Left forelimb (tissue), 1 donor: Measurements from ENCODE around the gene SUSD3.
"Not testable (repeated sequence)": the region's sequence is repeated elsewhere in the genome, so short reads cannot be mapped to it uniquely, and the experiment has no call there.

Source experiments
- DNase-seq: peaks from one replicate; pipeline ENCODE4 v3.0.0-alpha.2; 2018; ENCODE audit warnings: low spot score

SUSD3 gene

GRCh38 chr9:93112116-93112863, 53.8 kb downstream of the SUSD3 start:
- peak; percentile 60 for DNase-seq

DNA sequence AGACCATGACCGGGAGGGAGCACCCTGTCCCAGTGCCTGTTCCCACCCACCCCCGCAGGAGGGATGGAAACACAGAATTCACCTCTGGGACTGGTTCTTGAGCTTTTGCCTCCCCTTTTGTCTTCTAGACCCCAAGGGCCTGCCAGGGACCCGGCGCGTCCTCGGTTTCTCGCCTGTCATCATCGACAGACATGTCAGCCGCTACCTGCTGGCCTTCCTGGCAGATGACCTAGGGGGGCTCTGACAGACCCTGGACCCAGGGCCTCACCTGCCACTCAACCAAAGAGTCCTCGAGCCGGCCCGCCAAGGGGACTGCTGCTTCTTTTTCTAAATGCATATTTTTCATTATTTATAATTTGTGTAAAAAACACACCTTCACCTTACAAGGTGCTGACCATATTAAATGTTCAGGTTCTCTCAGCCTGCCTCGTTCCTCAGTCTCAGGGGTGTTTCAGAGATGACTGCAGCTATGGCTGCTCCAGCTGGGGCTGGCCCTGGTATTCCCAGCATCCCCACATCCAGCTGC, 54.4 kb downstream of the SUSD3 start:
- peak; percentile 37 for DNase-seq

GRCh38 chr9:93114169-93114983, 55.9 kb downstream of the SUSD3 start:
- peak; percentile 53 for DNase-seq

DNA sequence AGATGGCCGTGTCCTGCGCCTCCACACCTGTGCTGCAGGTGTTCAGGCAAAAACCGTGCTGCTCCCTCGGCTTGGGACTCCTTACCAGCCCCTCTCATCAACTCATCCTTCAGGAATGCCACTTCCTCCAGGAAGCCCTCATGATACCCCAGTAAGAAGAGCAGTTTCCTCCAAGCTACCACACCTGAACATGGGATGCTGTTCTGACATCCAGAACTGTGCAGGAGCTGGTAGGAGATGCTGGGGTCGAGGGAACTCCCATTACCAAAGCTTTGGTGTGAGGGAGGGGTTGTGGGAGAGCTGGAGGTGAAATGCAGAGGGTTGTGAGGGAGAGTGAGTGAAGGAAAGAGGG, 56.5 kb downstream of the SUSD3 start:
- peak; percentile 41 for DNase-seq

DNA sequence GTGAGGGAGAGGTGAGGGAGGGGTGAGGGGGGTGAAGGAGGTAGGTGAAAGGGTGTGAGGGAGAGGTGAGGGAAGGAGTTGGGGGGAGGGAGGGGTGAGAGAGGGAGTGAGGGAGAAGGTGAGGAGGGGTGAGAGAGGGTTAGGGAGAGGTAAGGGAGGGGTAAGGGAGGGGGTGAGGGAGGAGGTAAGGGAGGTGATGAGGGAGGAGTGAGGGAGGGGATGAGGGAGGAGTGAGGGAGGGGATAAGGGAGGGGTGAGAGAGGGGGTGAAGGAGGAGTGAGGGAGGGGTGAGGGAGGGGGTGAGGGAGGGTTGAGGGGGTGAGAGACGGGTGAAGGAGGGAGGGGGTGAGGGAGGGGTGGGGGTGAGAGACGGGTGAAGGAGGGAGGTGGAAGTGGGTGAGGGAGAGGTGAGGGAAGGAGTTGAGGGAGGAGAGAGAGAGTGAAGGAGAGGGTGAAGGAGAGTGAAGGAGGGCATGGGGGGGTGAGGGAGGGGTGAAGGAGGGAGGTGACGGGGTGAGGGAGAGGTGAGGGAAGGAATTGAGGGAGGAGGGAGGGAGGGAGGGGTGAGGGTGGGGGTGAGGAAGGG, 57.1 kb downstream of the SUSD3 start:
- no peak for DNase-seq

GRCh38 chr9:93116072-93116961, 57.8 kb downstream of the SUSD3 start:
- DNase-seq = peak; percentile 62

DNA sequence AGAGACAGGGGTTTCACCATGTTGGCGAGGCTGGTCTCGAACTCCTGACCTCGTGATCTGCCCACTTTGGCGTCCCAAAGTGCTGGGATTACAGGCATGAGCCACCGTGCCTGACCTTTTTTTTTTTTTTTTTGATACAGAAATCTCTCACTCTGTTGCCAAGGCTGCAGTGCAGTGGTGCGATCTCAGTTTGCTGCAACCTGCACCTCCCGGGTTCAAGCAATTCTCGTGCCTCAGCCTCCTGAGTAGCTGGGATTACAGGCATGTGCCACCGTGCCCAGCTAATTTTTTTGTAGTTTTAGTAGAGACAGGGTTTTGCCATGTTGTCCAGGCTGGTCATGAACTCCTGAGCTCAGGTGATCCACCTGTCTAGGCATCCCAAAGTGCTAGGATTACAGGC, 59.0 kb downstream of the SUSD3 start:
- DNase-seq = not testable (repeated sequence)

GRCh38 chr9:93117924-93118862, 59.7 kb downstream of the SUSD3 start:
- DNase-seq = no peak

DNA sequence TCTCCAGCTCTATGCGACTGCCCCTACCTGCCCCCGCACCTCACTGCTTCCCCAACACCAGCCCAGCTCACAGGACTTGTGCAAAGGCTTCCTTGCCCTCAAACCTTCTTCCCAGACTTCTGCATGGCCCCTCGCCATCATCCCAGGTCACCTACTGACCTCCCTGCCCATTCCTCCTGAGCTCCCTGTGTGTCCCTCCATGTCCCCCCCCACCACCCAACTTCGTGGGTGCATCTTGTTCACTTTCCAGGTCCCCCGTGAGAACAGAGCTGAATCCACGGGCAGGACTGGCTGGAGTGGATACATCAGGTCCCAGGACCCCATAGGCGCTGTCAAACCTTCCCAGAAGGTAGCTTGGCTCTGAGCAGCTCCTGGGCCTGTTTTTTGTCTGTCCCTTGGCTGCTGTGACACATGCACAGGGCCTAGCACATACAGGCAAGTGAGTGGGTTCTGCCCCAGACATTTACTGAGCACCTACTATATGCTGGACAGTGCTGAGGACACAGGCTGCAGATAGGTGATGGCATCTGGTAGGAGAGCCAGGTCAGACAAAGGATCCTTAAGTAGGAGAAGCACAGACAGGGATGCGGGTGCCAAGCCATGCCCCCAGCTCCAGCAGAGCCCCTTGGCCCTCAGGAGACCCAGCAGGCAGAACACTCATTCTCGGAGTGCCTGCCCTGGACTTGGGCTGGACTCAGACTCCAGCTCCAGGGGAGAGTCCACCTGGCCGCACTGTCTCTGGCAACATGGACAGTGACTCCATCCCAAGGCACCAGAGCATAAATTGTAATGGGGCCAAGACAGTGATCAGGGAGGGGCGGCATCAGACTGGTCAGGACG, 60.6 kb downstream of the SUSD3 start:
- DNase-seq = no peak

DNA sequence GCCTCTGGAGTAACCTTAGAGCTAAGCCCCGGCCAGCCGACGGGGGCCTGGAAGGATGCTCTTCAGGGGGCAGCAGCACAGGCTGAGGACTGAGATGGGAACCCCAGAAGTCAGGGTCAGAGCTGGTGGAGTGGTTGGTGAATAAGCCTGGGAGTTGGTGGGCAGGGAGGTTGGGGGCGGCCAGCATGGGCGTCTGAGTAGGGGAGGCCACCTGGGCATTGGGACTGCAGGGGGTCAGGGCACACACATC, 61.1 kb downstream of the SUSD3 start:
- DNase-seq = no peak

DNA sequence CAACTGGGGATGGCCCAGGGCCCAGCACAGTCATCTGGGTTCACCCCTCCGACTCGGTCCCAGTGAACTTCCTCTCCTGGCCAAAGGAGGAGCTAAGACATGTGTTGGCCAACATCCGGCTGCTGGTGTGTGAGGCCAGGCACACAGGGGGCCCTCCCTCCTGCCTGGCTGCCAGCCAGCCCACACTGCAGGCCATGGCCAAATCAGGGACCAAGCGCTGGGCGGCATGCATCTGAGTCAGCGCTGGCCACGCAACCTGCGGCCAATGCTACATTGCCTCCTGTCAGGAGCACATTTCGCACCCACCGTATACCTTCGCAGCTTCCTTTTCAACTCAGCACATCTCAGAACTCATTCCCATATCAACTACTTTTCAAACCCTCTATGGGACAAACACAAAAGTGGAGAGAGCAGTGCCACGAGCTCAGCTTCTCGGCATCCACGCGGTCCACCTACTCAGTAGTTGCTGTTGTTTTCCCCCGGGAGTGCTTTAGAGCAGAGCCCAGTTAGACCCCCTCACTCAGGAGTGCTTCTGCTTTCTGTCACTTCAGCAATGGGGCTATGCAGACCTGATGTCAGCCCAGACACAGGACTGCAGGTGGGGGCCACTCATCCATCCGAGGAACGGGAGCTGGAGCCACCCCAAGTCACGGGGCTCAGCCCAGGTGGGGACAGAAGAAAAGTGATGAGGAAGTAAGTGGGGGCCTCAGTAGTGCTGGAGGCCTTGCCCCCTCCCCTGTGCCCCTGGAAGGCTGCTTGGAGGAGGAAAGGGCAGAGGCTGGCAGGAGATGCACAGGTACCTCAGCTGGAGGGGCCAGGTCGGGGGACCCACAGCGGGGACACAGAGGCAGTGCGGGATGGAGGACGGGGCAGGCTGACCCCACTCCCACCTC, 61.7 kb downstream of the SUSD3 start:
- peak; percentile 70 for DNase-seq

DNA sequence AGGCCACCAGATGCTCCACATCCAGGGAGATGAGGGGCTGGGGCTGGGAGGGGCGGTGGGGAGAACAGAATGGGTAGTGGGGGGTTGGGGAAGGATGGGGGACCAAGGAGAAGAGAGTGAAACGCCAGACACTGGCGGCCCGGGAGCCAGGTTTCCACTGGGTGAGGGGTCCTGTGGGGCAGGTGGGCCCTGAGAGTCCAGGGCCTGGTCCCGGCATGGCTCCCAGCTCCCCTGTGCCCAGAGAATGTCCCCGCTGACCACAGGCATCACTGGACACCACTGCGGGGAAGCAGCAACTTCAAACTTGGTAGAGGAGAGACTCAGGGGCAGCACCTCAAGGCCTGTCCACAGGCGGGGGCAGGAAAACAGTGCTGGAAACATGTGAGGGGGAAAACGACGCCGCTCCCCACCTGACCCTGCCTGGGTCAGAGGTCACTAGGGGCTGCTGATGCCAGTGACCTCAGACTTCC, 62.4 kb downstream of the SUSD3 start:
- DNase-seq = no peak

GRCh38 chr9:93121316-93122241, 63.1 kb downstream of the SUSD3 start:
- DNase-seq = no peak

- DNase-seq = no peak
Measured at GRCh38 chr9:93122721-93123221, 64.3 kb downstream of the SUSD3 start.

- DNase-seq = no peak
Measured at GRCh38 chr9:93123561-93124283, 65.2 kb downstream of the SUSD3 start.

DNA sequence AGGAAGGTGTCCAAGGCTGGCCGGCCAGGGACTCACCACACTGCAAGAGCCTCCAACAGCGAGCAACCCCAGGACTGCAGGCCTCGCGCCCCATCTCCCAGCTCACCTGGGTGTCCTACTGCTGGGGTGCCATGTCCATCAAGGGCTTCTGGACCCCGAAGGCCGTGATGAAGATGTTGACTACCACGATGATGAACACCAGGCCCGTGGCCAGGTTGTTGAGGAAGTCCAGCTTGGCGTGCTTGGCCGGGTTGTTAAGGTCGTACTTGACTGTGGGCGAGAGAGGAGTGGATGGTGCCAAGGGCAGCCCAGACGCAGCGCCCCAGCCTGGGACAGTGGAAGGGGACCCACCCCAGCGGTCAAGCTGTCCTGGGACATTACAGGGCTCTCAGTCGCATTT, 66.3 kb downstream of the SUSD3 start:
- peak; percentile 64 for DNase-seq
